Measurements from ENCODE around the gene CFL1. TPM values are rescaled to one million over a fixed set of nuclear protein-coding genes. Genes with fewer than 3 reads are reported as not detected.
A peak's percentile ranks its signal among the peaks of the same experiment; 100 is the strongest.
"Not testable (repeated sequence)": the region's sequence is repeated elsewhere in the genome, so short reads cannot be mapped to it uniquely, and the experiment has no call there.

CFL1 gene
- 1,250 and 1,621 TPM in 2 replicates for total RNA-seq (2014; rRNA removed; shearing (Covaris generic))

GRCh38 chr11:65857853-65858680 is at the start of gene CFL1:
Gene CFL1 (minus strand): TSS chr11:65858180. CDS start chr11:65858099, 81 bp downstream.
- peak; percentile 97 for DNase-seq (ENCODE audit: low spot score)

DNA sequence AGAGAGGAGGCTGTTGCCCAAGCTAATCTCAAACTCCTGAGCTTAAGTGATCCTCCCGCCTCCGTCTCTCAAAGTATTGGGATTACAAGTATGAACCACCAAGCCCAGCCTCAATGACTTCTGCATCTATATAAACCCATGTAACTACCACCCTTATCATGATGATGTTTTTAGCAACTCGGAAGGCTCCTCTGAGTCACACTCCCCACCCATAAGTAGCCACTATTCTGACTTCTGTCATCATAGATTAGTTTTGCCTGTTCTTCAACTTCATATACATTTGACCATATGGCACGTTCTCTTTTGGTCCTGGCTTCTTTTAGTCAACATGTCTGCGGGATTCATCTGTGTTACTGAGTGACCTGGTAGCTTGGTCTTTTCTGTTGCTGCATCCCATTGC is 48.6 kb upstream of the CFL1 start:
- DNase-seq (ENCODE audit: low spot score): no peak

- DNase-seq (ENCODE audit: low spot score): no peak
Measured at GRCh38 chr11:65903715-65904114, 45.7 kb upstream of the CFL1 start.

DNA sequence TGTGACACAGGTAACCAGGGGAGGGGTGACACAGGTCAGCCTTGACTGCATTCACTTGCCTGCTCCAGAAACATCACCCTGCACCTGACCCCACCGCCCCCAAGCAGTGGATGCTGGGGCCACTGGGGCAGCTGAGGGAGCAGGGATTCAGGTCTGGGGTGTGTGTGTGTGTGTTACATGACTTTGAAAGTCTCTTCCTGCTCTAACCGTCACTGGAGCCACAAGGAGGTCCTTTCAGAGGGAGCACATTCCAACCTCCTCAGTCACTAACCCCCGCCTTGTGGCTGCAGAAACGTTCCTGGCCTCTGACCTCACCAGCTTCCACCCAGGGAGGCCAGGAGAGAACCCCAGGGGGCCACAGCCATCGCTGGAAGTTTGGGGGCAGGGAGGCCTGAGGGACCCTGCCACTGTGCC is 45.1 kb upstream of the CFL1 start:
- peak; percentile 90 for DNase-seq (ENCODE audit: low spot score)

- DNase-seq (ENCODE audit: low spot score): no peak
Measured at GRCh38 chr11:65900899-65901180, 42.9 kb upstream of the CFL1 start.

DNA sequence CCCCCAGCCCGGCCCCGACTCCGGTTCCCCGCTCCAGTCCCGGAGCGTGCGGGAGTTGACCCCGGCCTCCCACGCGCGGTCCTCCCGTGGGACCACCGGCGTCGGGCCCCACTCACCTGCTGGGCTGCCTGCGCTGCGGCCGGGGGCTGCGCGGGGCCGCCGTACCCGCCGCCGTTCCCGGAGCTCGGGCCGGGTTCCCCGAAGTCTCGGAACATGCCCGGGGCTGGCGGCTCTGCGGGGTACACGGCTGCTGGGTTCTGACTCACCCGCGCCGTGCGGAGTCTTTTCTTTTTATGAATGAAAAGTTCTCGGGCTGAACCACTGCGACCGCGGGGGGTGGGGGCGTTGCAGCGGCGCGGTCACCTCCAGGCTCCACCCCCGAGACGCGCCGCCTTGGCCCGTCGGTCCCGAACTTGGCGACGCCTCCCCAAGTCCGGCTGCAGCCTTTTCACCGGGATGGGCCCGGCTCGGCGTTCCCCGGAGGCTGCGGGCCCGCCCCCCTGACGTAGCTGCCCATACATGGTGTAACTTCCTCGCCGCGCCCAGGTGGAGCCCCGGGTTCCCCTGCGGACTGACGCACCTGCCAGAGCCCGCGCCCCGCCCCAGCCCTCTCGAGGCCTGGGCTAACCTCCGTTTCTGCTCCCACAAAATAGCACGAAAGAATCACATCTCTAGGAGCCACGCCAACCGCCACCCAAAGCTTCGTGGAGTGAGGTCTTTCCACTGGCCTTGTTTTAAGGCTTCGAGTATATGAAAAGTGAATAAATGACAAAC is 42.3 kb upstream of the CFL1 start, which contains the start of gene FOSL1:
Gene FOSL1, minus strand, starts transcription at position 264 of the 774 bp plus-strand sequence. Its CDS starts 49 bp downstream, at position 215.
- DNase-seq (ENCODE audit: low spot score): peak; percentile 93

DNA sequence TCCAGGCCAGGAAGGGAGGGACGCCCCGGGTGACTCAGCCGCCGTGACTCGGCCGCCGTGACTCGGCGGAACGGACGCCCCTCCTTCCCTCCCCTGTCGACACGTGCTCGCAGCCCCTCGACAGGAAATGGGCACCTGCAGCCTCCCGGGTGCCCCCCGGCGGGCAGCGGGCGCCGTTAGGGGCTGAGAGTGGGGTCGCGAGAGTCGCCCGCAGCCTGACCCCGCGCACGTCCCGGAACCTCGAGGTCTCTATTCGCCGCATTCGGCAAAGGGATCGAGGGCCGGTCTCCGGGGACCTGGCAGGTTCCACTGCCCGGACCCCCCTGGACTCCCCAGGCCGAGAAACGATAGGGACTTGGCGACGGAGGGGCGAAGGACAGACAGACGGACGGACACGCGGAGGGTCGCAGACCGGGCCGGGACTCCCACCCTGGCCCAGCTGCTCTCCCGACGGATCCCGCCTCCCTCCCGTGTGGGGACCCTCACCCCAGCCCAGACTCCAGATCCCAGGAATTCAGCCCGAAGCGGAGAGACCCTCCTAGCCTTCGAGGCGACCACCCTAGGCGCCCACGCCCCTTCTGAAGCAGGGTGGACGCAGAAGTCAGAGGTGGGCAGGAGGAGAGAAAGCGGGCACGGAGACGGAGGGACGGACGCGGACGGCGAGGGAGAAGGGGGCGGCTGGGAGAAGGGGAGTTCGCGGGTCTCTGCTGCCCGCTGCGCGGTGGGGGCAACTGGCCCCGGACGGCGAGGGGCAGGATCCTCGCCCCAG is 41.6 kb upstream of the CFL1 start:
- peak; percentile 65 for DNase-seq (ENCODE audit: low spot score)

DNA sequence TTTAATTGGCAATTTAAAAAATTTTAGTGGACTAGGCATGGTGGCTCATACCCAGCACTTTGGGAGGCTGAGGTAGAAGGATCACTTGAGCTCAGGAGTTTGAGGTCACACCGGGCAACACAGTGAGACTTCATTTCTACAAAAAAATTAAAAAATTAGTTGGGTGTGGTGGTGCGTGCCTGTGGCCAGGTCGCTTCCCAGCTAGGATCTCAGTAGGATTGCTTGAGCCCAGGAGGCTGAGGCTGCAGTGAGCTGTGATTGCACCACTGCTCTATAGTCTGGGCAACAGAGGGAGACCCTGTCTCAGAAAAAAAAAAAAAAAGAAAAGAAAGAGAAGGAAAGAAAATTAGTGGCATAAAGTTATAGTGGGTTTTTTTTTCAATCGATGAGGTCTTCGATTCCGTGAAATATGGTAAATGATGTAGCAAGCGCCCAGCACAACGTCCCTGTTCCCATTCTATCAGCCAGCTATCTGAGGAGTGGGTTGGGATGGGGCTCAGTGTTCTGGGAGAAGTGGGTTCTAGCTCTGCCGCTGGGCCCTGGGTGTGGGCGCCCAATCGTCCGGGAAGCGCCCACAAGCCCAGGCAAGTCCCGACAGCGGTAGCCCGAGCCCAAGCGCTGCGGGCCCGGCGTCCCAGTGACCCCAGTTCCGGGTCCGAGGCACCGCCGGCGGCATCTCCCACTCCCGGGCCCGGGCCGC is 40.8 kb upstream of the CFL1 start:
- DNase-seq (ENCODE audit: low spot score): no peak

DNA sequence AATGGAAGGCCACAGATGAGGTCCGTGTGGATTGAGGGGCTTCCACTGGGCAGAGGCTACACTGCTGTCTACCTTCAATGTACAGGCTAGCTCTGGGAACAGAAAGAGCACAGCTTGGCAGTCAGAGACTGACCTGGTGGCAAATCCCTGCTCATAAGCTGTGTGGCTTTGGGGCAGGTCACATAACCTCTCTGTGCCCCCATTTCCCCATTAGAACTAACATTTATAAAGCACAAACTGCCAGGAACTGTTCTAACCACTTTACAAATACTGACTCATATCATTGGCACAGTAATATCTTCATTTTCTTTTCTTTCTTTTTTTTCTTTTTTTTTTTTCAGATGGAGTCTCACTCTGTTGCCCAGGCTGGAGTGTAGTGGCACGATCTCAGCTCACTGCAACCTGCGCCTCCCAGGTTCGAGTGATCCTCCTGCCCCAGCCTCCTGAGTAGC is 39.1 kb upstream of the CFL1 start:
- DNase-seq (ENCODE audit: low spot score): no peak

- no peak for DNase-seq (ENCODE audit: low spot score)
Measured at GRCh38 chr11:65896034-65896999, 38.3 kb upstream of the CFL1 start.

DNA sequence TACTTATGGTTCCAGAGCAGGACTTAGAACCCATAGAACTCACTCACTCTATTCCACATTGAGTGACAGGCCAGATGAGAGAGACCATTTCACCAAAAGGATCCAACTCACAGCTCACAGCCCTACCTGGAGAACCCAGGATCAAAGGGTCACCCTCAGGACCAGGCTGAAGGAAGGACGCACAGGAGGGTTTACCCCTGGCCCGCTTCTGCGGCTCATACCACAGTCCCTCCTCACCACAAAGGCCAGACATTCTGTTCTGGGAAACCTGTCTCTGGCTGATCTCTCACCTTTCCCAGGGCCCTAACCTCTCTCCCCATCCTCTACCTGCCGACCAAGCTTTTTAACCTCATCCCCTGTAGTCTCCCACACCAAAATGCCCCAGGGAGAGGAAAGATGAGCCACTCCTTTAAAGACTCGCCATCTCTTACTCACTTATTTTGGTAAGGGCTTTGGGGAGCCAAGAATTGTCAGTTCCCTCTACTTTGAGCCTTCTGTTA is 37.6 kb upstream of the CFL1 start:
- DNase-seq (ENCODE audit: low spot score): no peak

GRCh38 chr11:65894034-65894591 is 36.1 kb upstream of the CFL1 start:
- no peak for DNase-seq (ENCODE audit: low spot score)

DNA sequence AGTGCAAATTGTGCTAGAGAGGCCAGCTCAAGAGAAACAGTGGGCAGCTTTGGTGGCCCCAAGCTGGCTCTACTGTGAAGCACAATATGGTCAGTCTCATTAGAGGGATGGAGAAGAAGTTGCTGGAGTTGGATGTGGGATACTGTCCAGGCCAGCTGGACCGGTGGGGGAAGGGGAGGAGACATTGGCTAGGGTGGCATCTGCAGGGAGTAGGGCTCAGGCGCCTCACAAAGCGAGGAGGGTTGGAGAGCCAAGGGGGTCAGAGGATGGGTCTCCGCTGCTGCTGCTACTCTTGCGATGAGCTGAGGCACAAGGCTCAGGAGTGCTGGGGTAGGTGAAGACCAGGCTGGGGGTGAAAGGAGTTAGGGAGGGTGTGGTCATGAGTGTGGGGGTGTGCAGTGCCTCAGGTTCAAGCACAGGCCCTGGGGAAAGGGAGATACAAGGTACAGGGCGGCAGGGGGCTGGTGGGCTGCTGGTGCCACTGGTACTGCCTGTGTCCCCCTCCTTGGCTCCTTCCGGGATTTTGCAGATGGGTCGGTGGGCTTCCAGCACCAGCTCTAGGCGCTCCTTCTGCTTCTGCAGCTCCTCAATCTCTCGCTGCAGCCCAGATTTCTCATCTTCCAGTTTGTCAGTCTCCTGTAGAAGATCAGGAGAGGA is 34.8 kb upstream of the CFL1 start:
- no peak for DNase-seq (ENCODE audit: low spot score)

- not testable (repeated sequence) for DNase-seq (ENCODE audit: low spot score)
Measured at GRCh38 chr11:65892137-65892540, 34.2 kb upstream of the CFL1 start.

DNA sequence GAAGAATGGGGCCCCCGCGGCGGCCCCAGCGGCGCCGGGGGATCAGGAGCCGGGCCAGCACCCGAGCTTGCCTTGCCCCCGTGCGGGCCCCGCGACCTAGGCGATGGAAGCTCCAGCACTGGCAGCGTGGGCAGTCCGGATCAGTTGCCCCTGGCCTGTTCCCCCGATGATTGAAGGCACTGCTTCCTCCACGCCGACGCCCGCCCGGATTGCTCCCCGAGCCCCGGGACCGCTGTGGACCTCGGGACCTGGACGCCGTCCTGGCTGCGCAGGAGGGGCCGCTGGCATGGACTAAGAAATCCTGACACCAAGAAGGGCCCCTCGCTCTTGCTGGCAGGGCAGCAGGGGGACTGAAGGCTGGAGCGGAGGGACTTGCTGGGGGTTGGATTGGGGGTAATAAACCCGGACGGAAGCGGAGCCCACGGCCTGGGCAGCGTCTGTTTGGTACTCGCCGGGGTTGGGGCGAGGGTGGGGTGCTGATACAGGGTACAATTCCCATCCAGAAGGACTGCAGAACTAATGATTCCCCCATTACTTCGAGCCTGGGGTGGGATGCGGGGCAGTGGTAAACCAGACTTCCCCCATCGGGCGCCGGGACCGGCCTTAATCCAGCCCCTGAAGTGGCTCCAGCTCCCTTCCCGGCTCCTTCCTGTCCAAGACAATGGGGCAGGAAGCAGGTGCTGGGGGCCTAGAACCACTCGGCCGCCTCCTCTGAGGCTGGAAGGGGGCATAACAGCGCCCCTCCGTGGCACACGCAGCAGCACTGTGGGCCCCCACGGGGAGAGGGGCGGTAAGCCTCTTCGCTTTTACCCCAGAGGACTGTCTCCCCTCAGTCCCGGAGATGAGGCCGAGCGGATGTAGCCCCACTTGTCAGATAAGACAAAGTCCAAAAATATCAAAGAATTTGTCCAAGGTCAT is 33.5 kb upstream of the CFL1 start:
- no peak for DNase-seq (ENCODE audit: low spot score)

DNA sequence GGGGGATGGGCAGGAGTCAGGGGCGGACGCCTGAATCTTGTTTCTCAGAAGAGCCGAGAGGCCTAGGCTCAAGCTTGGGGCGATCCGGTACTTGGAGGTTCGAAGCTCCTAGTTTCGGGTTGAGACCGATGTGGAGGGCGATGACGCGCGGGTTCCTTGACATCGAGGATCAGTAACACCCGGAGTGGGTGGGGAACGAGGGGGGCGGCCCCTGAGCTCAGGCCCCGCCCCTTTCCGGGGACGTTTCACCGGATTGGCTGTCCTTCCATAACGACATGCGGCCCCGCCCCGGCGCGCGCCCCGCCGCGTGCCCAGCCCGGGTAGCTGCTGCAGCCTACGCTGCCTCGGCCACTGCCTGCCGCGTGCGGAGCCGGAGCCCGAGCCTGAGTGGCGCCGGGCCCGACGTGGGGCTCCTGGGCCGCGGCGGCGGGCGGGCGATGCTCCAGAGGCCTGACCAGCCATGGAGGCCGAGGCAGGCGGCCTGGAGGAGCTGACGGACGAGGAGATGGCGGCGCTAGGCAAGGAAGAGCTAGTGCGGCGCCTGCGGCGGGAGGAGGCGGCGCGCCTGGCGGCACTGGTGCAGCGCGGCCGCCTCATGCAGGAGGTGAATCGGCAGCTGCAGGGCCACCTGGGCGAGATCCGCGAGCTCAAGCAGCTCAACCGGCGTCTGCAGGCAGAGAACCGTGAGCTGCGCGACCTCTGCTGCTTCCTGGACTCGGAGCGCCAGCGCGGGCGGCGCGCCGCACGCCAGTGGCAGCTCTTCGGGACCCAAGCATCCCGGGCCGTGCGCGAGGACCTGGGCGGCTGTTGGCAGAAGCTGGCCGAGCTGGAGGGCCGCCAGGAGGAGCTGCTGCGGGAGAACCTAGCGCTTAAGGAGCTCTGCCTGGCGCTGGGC is 32.6 kb upstream of the CFL1 start, which contains the start of gene CCDC85B:
Gene CCDC85B, plus strand, starts transcription at position 350 of the 895 bp plus-strand sequence. Its CDS starts 111 bp downstream, at position 461.
- peak; percentile 90 for DNase-seq (ENCODE audit: low spot score)
